Lung (tissue), 16 donors: ENCODE data around the gene CALR3. TPM values are rescaled to one million over a fixed set of nuclear protein-coding genes. Genes with fewer than 3 reads are reported as not detected.
"Not testable (repeated sequence)": the region's sequence is repeated elsewhere in the genome, so short reads cannot be mapped to it uniquely, and the experiment has no call there.

Experiments used
- ATAC-seq: fragments of 200-7000 bp; cut with Tn5 transposase; one replicate; pipeline ENCODE4 v1.9.1; 2020; ENCODE audit warnings: moderate number of reproducible peaks; ENCODE audit not compliant: insufficient read depth, low FRiP score
- DNase-seq, 3 donors: peaks; one replicate each; pipeline ENCODE4 v3.0.0-alpha.2; 2013 to 2017
- H3K27ac ChIP-seq, 2 donors: one replicate each; pipeline ENCODE4 v1.5.1; 2013; ENCODE audit warnings: mild to moderate bottlenecking in 2 of 2, moderate library complexity in 2 of 2, control low read depth in 1 of 2, inconsistent platforms in 1 of 2, low read depth in 1 of 2, low read length in 1 of 2
- H3K27me3 ChIP-seq, 3 donors: one replicate each; pipeline ENCODE4 v1.5.1; 2013; ENCODE audit warnings: low read length in 2 of 3; ENCODE audit not compliant: control insufficient read depth in 3 of 3, insufficient read depth in 3 of 3
- H3K36me3 ChIP-seq, 4 donors: one replicate each; pipeline ENCODE4 v1.5.1; 2013; ENCODE audit warnings: low read length in 4 of 4, mild to moderate bottlenecking in 1 of 4, moderate library complexity in 1 of 4; ENCODE audit not compliant: control insufficient read depth in 4 of 4, insufficient read depth in 4 of 4
- H3K4me1 ChIP-seq, 5 donors: one replicate each; pipeline ENCODE4 v1.5.1; 2013; ENCODE audit warnings: low read length in 5 of 5, mild to moderate bottlenecking in 2 of 5, moderate library complexity in 1 of 5; ENCODE audit not compliant: control insufficient read depth in 5 of 5, insufficient read depth in 5 of 5
- H3K4me3 ChIP-seq: one replicate; pipeline ENCODE4 v1.5.1; 2013; ENCODE audit warnings: mild to moderate bottlenecking, control low read depth, moderate library complexity
- H3K9ac ChIP-seq, 2 donors: one replicate each; pipeline ENCODE4 v1.5.1; 2013; ENCODE audit warnings: low read length in 2 of 2, control low read depth in 1 of 2; ENCODE audit not compliant: insufficient read depth in 1 of 2
- H3K9me3 ChIP-seq, 4 donors: one replicate each; pipeline ENCODE4 v1.5.1; 2013; ENCODE audit warnings: low read length in 3 of 4, mild to moderate bottlenecking in 1 of 4, moderate library complexity in 1 of 4; ENCODE audit not compliant: control insufficient read depth in 4 of 4, insufficient read depth in 3 of 4
- CTCF ChIP-seq: IDR thresholded peaks from 2 replicates; pipeline ENCODE4 v1.5.1; 2012; ENCODE audit warnings: mild to moderate bottlenecking; ENCODE audit errors: control extremely low read depth, extremely low read depth
- WGBS, 2 donors: extraction: QIAGEN DNeasy Blood & Tissue Kit; methylation state at CpG; one replicate each; pipeline ENCODE4 v1.1.7; 2013; 5-methylcytosine and 5-hydroxymethylcytosine counted together
- long read RNA-seq, 5 donors: transcript quantifications; one replicate each; lab custom pipeline, GENCODE V29; 2026
- polyA plus RNA-seq, 2 donors: library from polyadenylated mRNA; stranded (reverse); fragments of 200-250 nt; gene quantifications; one replicate each; pipeline ENCODE4 v1.2.1, GENCODE V29; 2013
- total RNA-seq, 2 donors: library from RNA; depleted of rRNA in 1 of 2; stranded (reverse); fragments of >200 nt in 1 of 2; gene quantifications; one replicate each; pipeline ENCODE4 v1.2.1, GENCODE V29; 2014 to 2021
- donor health status: control.
- donor health status: control.
- donor health status: Bipolar disorder and iron deficiency.
- donor health status: healthy.
- donor health status: DM: yes; HTN: yes; CAD: no.

The CALR3 gene, protein sequence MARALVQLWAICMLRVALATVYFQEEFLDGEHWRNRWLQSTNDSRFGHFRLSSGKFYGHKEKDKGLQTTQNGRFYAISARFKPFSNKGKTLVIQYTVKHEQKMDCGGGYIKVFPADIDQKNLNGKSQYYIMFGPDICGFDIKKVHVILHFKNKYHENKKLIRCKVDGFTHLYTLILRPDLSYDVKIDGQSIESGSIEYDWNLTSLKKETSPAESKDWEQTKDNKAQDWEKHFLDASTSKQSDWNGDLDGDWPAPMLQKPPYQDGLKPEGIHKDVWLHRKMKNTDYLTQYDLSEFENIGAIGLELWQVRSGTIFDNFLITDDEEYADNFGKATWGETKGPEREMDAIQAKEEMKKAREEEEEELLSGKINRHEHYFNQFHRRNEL
- total RNA-seq: not detected
- under 1 TPM in 1 of 2 donors, not detected in 1; 0.07 TPM for polyA plus RNA-seq
- long read RNA-seq, donor 1: 0 reads
- long read RNA-seq, donor 2: 0 reads
- long read RNA-seq, donor 3: 0 reads
- long read RNA-seq, donor 4: 0 reads
- long read RNA-seq, donor 5: 0 reads

DNA sequence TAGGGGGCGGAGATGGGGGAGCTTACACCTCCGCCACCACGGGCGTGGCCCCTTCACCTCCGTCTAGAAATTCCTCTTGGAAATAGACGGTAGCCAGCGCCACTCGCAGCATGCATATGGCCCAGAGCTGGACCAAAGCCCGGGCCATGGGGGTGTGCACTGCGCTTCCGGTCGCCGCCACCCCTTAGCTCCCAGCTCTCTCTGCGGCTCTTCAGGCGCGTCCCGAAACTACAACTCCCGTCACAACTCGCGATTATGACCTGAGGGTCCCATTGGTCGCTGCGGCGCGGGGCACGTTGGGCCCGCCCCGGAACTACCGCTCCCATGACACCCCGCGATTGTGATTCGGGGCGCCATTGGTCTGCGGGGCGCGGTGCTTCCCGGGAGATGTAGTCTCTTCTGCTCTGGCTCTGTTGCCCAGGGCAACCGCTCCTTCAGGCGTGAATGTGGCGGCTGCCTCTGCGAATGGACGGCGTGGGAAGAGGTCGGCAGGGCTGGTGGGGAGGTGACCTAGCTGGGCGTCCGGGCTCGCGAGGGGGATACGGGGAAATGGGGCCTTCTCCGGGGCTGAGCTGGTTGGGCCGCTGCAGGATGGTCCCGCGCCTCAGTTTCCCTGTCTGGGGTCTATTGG is at the start of gene CALR3, which contains the start of gene C19orf44:
Gene CALR3, minus strand, starts transcription at position 186 of the 631 bp plus-strand sequence. Its CDS starts 38 bp downstream, at position 148.
Gene C19orf44, plus strand, starts transcription at position 413 of the 631 bp plus-strand sequence. CDS start 4,399 bp downstream, outside the sequence.
- H3K36me3 ChIP-seq: peaks cover 0 to 4% (median under 1%) of the 10 kb centered on the region in 4 donors
- no peaks in the 10 kb centered on the region for H3K9me3 ChIP-seq
- peaks cover 0 to 5% (median 4%) of the 10 kb centered on the region in 5 donors for H3K4me1 ChIP-seq
- ATAC-seq (peak; percentile 100), DNase-seq (peak; percentile 99 to 100 (median 99))
- peak within 1 kb of the TSS; percentile 50 to 67 for H3K9ac ChIP-seq
- no peaks in the 10 kb centered on the region for H3K27me3 ChIP-seq
- H3K4me3 ChIP-seq: peak within 1 kb of the TSS; percentile 87
- WGBS, 2 donors: 0 to 1% methylated on average over 51 to 52 of the region's 52 CpGs
- no peak for TF ChIP-seq CTCF
- peak within 1 kb of the TSS; percentile 80 to 82 for H3K27ac ChIP-seq

DNA sequence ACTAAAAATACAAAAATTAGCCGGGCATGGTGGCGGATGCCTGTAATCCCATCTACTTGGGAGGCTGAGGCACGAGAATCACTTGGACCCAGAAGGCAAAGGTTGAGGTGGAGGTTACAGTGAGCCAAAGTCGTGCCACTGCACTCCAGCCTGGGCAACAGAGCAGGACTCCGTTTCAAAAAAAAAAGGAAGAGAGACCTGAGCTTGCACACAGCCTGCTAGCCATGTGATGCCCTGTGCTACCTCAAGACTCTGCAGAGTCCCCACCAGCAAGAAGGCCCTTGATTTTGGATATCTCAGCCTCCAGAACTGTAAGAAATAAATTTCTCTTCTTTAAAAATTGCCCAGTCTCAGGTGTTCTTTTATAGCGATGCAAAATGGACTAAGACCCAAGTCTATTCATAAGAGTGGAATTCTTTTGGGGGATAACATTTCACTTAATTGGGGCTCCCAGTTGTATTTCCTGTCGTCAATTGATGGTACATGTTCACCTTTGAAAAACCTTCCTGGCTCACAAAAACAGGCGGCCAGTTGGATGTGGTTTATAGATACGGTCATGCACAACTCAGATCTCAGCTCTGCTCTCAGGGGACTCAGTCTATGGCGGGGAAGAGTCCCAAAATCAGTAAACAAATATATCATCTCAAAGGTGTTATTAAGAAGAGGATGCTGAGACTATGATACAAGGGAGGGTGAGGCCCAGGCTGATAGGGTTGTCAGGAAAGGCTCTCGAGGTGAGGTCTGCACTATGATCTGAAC is 48.7 kb upstream of the CALR3 start:
- DNase-seq (no peak), ATAC-seq (no peak)
- Histone ChIP-seq H3K27ac (no peak overlapping the region), H3K9me3 (no peaks in the 10 kb centered on the region), H3K36me3 (peaks cover 0 to 7% (median 2%) of the 10 kb centered on the region in 4 donors), H3K9ac (no peak overlapping the region), H3K4me1 (peaks cover 0 to 11% (median 8%) of the 10 kb centered on the region in 5 donors), H3K27me3 (no peaks in the 10 kb centered on the region), H3K4me3 (no peak overlapping the region)
- 91 to 93% methylated on average over 11 of the region's 11 CpGs for WGBS, 2 donors
- no peak for TF ChIP-seq CTCF

- H3K4me3 ChIP-seq, ATAC-seq, DNase-seq, H3K9me3 ChIP-seq, H3K27ac ChIP-seq, H3K27me3 ChIP-seq: not testable (repeated sequence)
- Histone ChIP-seq H3K36me3 (peaks cover 0 to 10% (median 4%) of the 10 kb centered on the region in 4 donors), H3K4me1 (peaks cover 0 to 13% (median 8%) of the 10 kb centered on the region in 5 donors), H3K9ac (peak overlapping the region; percentile 55 to 68)
- 84 to 88% methylated on average over 6 of the region's 6 CpGs for WGBS, 2 donors
Measured at GRCh38 chr19:16543734-16544133, 47.8 kb upstream of the CALR3 start.
